NCI-H128 (cell line): ENCODE results near the gene THEMIS2.
"Not testable (repeated sequence)": the region's sequence is repeated elsewhere in the genome, so short reads cannot be mapped to it uniquely, and the experiment has no call there.

Source experiments
- DNase-seq: peaks from one replicate; lab custom pipeline; 2025; ENCODE audit not compliant: unreplicated experiment; lab: John Stamatoyannopoulos, UW

Gene THEMIS2

GRCh38 chr1:27872059-27872801, at the start of gene THEMIS2:
THEMIS2 (plus strand) TSS chr1:27872544; CDS start chr1:27872572, 28 bp downstream.
- no peak for DNase-seq

GRCh38 chr1:27823784-27824183, 48.6 kb upstream of the THEMIS2 start:
- no peak for DNase-seq

GRCh38 chr1:27824411-27824810, 47.9 kb upstream of the THEMIS2 start:
- no peak for DNase-seq

- not testable (repeated sequence) for DNase-seq
Measured at GRCh38 chr1:27829339-27829960, 42.9 kb upstream of the THEMIS2 start.

- peak; percentile 97 for DNase-seq
Measured at GRCh38 chr1:27830621-27831440, 41.5 kb upstream of the THEMIS2 start, which contains the start of gene PPP1R8. PPP1R8 (plus strand) TSS chr1:27830782; CDS start chr1:27830836, 54 bp downstream.

- DNase-seq: no peak
Measured at GRCh38 chr1:27831568-27832410, 40.6 kb upstream of the THEMIS2 start.

GRCh38 chr1:27832762-27833161, 39.6 kb upstream of the THEMIS2 start:
- DNase-seq: no peak

GRCh38 chr1:27833470-27833869, 38.9 kb upstream of the THEMIS2 start:
- no peak for DNase-seq

- no peak for DNase-seq
Measured at GRCh38 chr1:27835046-27835445, 37.3 kb upstream of the THEMIS2 start.

GRCh38 chr1:27835501-27835900, 36.8 kb upstream of the THEMIS2 start:
- DNase-seq: no peak

- DNase-seq: no peak
Measured at GRCh38 chr1:27849951-27850350, 22.4 kb upstream of the THEMIS2 start.

- DNase-seq: no peak
Measured at GRCh38 chr1:27855085-27855484, 17.3 kb upstream of the THEMIS2 start.

- no peak for DNase-seq
Measured at GRCh38 chr1:27856561-27857343, 15.6 kb upstream of the THEMIS2 start.

GRCh38 chr1:27857552-27857951, 14.8 kb upstream of the THEMIS2 start:
- DNase-seq: not testable (repeated sequence)

GRCh38 chr1:27858072-27858948, 14.0 kb upstream of the THEMIS2 start:
- peak; percentile 80 for DNase-seq

- no peak for DNase-seq
Measured at GRCh38 chr1:27858949-27859576, 13.3 kb upstream of the THEMIS2 start.

GRCh38 chr1:27861436-27861835, 10.9 kb upstream of the THEMIS2 start:
- DNase-seq: no peak

- DNase-seq: no peak
Measured at GRCh38 chr1:27862004-27862403, 10.3 kb upstream of the THEMIS2 start.
